ENCODE results near the gene CDH13.

The CDH13 gene

GRCh38 chr16:82954224-82954929 is 327.6 kb downstream of the CDH13 start:
- no peak for TF ChIP-seq CTCF (IDR thresholded peaks at IDR 0.05)
- no peak overlapping the region for H3K4me3 ChIP-seq
- no peaks in the 10 kb centered on the region for H3K4me1 ChIP-seq
- intact Hi-C loops (cut with DNase I; ENCODE audit: low total_unique reads) = no loop called here
- no peaks in the 10 kb centered on the region for H3K27me3 ChIP-seq
- no peaks in the 10 kb centered on the region for H3K9me3 ChIP-seq
- no peak for DNase-seq
- no peak overlapping the region for H3K27ac ChIP-seq
- H3K36me3 ChIP-seq = no peaks in the 10 kb centered on the region

DNA sequence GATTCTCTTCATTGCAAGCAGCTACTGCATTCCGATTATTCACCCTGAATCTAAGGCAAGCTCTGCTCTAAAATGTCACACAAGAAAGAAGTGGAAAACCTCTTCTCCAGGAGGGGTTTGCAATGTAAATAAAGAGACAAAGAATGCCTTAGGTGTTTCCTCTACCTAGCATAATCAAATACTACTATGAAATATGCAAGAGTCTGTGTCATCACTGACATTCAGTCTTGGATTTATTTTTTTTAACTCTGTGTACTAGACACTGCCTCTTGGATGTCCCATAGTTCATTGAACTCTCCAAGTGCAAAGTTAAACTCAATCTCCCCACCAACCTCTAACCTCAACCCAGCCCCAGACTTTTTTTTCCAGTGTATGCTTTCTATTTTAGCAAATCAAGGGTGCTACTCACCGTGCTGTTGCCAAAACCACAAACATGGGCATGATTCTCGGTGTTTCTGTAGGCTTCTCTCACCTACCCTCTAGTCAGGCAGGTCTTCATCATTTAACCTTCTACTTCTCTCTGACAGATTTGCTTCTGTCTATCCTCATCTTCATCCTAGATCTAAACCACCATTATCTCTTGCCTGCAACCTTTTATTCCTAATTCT is 329.1 kb downstream of the CDH13 start:
- H3K4me1 ChIP-seq = no peaks in the 10 kb centered on the region
- no peaks in the 10 kb centered on the region for H3K9me3 ChIP-seq
- no peak overlapping the region for H3K27ac ChIP-seq
- no peaks in the 10 kb centered on the region for H3K27me3 ChIP-seq
- H3K36me3 ChIP-seq = no peaks in the 10 kb centered on the region
- no peak for DNase-seq
- no peak overlapping the region for H3K4me3 ChIP-seq
- intact Hi-C loops (cut with DNase I; ENCODE audit: low total_unique reads) = no loop called here
- no peak for TF ChIP-seq CTCF (IDR thresholded peaks at IDR 0.05)

DNA sequence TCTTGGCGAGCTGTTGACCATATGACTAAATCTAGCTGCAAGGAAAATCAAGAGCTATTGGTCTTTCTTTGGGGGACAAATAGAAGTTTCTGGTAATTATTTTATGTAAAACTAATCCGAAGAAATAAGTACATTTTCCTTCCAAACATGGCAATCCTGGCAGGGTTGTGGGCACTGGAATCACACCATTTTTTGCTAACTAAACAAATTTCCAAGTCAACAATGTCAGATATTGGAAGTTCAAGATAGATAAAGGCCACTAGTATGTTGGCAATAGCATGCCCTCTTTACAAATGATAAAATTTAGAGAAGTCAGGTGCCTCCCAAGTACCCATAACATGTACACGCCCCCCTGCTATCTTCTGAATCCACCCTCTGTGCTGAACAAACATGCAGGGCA is 330.4 kb downstream of the CDH13 start:
- intact Hi-C loops (cut with DNase I; ENCODE audit: low total_unique reads) = no loop called here
- no peaks in the 10 kb centered on the region for H3K4me1 ChIP-seq
- no peak overlapping the region for H3K4me3 ChIP-seq
- H3K27me3 ChIP-seq = no peaks in the 10 kb centered on the region
- no peaks in the 10 kb centered on the region for H3K9me3 ChIP-seq
- no peak overlapping the region for H3K27ac ChIP-seq
- TF ChIP-seq CTCF (IDR thresholded peaks at IDR 0.05) = no peak
- H3K36me3 ChIP-seq = no peaks in the 10 kb centered on the region
- DNase-seq = no peak

GRCh38 chr16:82960918-82961317 is 334.1 kb downstream of the CDH13 start:
- intact Hi-C loops (cut with DNase I; ENCODE audit: low total_unique reads) = no loop called here
- H3K27me3 ChIP-seq = no peaks in the 10 kb centered on the region
- no peak overlapping the region for H3K27ac ChIP-seq
- H3K4me1 ChIP-seq = no peaks in the 10 kb centered on the region
- DNase-seq = no peak
- TF ChIP-seq CTCF (IDR thresholded peaks at IDR 0.05) = no peak
- H3K4me3 ChIP-seq = no peak overlapping the region
- no peaks in the 10 kb centered on the region for H3K36me3 ChIP-seq
- no peaks in the 10 kb centered on the region for H3K9me3 ChIP-seq

DNA sequence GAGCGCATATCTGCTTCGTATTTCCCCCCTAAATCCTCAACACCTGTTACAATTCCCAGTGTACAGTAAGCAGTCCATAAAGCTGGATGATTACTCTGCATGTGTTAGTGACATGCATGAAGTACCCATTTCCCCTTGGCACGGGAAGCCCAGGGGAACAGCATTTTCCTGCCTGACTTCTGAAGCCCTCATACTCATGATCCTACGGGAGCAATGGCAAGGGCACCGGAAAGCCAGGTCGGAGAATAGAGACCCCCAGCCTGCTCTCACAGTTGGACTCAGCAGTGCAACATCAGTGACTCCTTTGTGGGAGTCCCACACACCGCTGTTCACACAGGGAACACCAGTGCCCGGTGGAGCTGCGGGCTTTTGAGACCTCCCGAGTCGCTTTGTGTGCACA is 336.9 kb downstream of the CDH13 start:
- Histone ChIP-seq H3K4me3 (no peak overlapping the region), H3K9me3 (no peaks in the 10 kb centered on the region), H3K4me1 (no peaks in the 10 kb centered on the region), H3K36me3 (no peaks in the 10 kb centered on the region), H3K27me3 (no peaks in the 10 kb centered on the region), H3K27ac (no peak overlapping the region)
- no peak for DNase-seq
- intact Hi-C loops (cut with DNase I; ENCODE audit: low total_unique reads) = no loop called here
- TF ChIP-seq CTCF (IDR thresholded peaks at IDR 0.05) = no peak

Measured in tibial artery (tissue), 4 donors.